Vagina (tissue), 2 donors: ENCODE results near the gene RCOR1. TPM values are rescaled to one million over a fixed set of nuclear protein-coding genes. Genes with fewer than 3 reads are reported as not detected.
A peak's percentile ranks its signal among the peaks of the same experiment; 100 is the strongest.

Experiments used
- DNase-seq, 2 donors: peaks; one replicate each; pipeline ENCODE4 v3.0.0-alpha.2; 2017; ENCODE audit errors: extremely low spot score in 2 of 2
- H3K27ac ChIP-seq: fragments of 200-600 bp; sonication (generic); one replicate; pipeline ENCODE4 v1.5.1; 2019
- H3K27me3 ChIP-seq: fragments of 200-600 bp; sonication (generic); one replicate; pipeline ENCODE4 v1.5.1; 2019
- H3K36me3 ChIP-seq, 2 donors: fragments of 200-600 bp; sonication (generic); one replicate each; pipeline ENCODE4 v1.5.1; 2017 to 2019
- H3K4me1 ChIP-seq: fragments of 200-600 bp; sonication (generic); one replicate; pipeline ENCODE4 v1.5.1; 2019
- H3K4me3 ChIP-seq, 2 donors: fragments of 200-600 bp; sonication (generic); 1 replicate in 1 of 2; 2 replicates in 1 of 2; pipeline ENCODE4 v1.5.1; 2016 to 2019
- H3K9me3 ChIP-seq: fragments of 200-600 bp; sonication (generic); one replicate; pipeline ENCODE4 v1.5.1; 2019
- POLR2A ChIP-seq, 2 donors: fragments of 450-650 bp; IDR thresholded peaks; one replicate each; pipeline ENCODE4 v1.6.1; 2017; ENCODE audit warnings: antibody characterized with exemption in 2 of 2, mild to moderate bottlenecking in 2 of 2, moderate library complexity in 2 of 2
- POLR2AphosphoS5 ChIP-seq, 2 donors: sonication (generic); formaldehyde crosslinking; IDR thresholded peaks; one replicate each; pipeline ENCODE4 v1.9.0; 2017; ENCODE audit warnings: antibody characterized with exemption in 2 of 2, mild to moderate bottlenecking in 2 of 2, low read depth in 1 of 2; ENCODE audit not compliant: insufficient read depth in 1 of 2
- intact Hi-C: fragments of 100-400 bp; cut with DNase I; formaldehyde crosslinking; loops from one replicate; pipeline ENCODE4 v1.15.1; 2023
- total RNA-seq: library from RNA; depleted of rRNA; stranded (reverse); fragments of >200 nt; gene quantifications from one replicate; pipeline ENCODE4 v1.2.3, GENCODE V29; 2016
- TF ChIP-seq, protein P1 (sequence below), 3 experiments: fragments of 450-650 bp in 2 of 3; fragments of 200-600 bp in 1 of 3; sonication (generic) in 1 of 3; IDR thresholded peaks; one replicate each; pipeline ENCODE4 v1.5.1; 2017 to 2019; ENCODE audit warnings: antibody characterized with exemption in 3 of 3, mild to moderate bottlenecking in 2 of 3, moderate library complexity in 2 of 3

Gene RCOR1
- total RNA-seq, 1 donor from 2014 or later = 24.3 TPM

DNA sequence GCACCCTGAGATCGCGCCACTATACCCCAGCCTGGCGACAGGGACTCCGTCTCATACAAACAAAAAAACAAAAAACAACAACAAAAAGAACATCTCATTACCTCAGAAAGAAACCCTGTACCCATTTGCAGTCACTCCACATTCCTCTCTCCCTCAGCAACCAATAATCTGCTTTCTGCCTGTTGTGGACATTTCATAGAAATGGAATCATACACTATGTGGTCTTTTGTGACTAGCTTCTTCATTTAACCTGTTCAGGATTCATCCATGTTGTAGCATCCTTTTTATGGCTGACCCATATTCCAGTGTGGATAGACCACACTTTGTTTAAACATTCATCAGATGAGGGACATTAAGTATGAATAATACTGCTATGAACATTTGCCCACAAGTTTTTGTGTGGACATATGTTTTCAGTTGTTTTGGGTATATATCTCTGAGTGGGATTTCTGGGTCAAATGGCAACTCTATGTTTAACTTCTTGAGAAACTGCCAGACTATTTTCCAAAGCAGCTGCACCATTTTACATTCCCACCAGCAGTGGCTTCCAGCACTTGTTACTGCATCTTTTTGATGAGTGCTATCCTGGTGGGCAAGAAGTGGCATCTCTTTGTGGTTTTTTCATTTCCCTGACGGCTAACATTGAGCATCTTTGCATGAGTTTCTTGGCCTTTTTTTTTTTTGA is 5.9 kb upstream of the RCOR1 start:
- no peaks in the 10 kb centered on the region for H3K36me3 ChIP-seq
- DNase-seq = no peak
- TF ChIP-seq POLR2AphosphoS5 (IDR thresholded peaks at IDR 0.05; ENCODE audit: insufficient read depth in 1 of 2, low read depth in 1 of 2) (no peak), POLR2A (IDR thresholded peaks at IDR 0.05) (no peak)
- TF ChIP-seq, protein P1, sequence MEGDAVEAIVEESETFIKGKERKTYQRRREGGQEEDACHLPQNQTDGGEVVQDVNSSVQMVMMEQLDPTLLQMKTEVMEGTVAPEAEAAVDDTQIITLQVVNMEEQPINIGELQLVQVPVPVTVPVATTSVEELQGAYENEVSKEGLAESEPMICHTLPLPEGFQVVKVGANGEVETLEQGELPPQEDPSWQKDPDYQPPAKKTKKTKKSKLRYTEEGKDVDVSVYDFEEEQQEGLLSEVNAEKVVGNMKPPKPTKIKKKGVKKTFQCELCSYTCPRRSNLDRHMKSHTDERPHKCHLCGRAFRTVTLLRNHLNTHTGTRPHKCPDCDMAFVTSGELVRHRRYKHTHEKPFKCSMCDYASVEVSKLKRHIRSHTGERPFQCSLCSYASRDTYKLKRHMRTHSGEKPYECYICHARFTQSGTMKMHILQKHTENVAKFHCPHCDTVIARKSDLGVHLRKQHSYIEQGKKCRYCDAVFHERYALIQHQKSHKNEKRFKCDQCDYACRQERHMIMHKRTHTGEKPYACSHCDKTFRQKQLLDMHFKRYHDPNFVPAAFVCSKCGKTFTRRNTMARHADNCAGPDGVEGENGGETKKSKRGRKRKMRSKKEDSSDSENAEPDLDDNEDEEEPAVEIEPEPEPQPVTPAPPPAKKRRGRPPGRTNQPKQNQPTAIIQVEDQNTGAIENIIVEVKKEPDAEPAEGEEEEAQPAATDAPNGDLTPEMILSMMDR (IDR thresholded peaks at IDR 0.05) = no peak
- no peak overlapping the region for H3K27ac ChIP-seq
- no peak overlapping the region for H3K4me3 ChIP-seq
- H3K4me1 ChIP-seq = peaks cover 9% of the 10 kb centered on the region
- H3K27me3 ChIP-seq = no peaks in the 10 kb centered on the region
- no peaks in the 10 kb centered on the region for H3K9me3 ChIP-seq
- intact Hi-C loops = no loop called here

DNA sequence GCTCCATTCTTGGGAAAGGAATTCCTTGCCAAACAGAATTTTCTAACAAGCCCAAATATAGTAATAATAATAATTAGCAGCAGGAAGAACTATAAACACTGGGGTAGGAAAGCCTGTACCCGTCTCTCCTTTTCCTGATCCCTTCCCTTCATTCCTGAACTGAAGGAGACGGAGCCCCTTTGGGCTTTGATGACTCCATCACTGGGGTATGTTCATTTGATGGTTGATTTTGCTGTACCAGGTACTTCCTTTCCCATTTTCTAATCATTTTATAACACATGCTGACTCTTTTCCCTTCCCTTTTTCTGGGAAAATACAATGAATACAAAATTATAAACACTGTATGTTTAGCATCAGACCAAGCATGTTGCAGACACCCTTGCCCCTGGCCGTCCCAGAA is 3.6 kb upstream of the RCOR1 start:
- no peak for DNase-seq
- intact Hi-C loops = no loop called here
- Histone ChIP-seq H3K9me3 (no peaks in the 10 kb centered on the region), H3K4me3 (no peak overlapping the region), H3K4me1 (peaks cover 10% of the 10 kb centered on the region), H3K27me3 (no peaks in the 10 kb centered on the region), H3K36me3 (no peaks in the 10 kb centered on the region), H3K27ac (no peak overlapping the region)
- TF ChIP-seq POLR2AphosphoS5 (IDR thresholded peaks at IDR 0.05; ENCODE audit: insufficient read depth in 1 of 2, low read depth in 1 of 2) (no peak), POLR2A (IDR thresholded peaks at IDR 0.05) (no peak)
- TF ChIP-seq, protein P1 (IDR thresholded peaks at IDR 0.05) = no peak

DNA sequence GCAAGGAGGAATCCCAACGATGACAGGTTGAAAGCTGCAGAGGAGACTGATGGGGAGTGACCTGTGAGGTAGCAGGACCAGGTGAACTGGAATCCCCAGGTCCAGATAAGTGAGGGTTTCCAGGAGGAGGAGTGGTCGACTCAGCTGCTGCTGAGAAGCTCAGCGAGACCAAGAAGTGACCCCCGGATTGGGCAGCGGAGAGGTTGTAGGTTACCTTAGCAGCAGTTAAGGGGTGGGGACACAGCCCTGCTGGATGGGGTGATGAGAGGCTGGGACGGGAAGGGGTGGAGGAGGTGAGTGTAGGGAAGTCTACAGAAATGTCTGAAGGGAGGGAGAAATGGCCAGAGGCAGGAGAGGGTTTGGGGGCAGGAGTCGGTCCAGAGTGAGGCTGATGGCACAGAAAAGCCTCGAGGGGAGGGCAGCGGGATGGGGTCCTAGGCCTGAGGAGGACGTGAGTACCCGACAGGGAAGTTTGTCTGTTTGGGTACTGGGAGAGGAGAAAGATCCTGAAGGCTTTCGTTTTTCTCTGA is 2.6 kb upstream of the RCOR1 start:
- Histone ChIP-seq H3K36me3 (no peaks in the 10 kb centered on the region), H3K27ac (peak overlapping the region; percentile 98), H3K27me3 (no peaks in the 10 kb centered on the region), H3K9me3 (no peaks in the 10 kb centered on the region), H3K4me1 (peaks cover 20% of the 10 kb centered on the region), H3K4me3 (no peak overlapping the region)
- no peak for TF ChIP-seq POLR2AphosphoS5 (IDR thresholded peaks at IDR 0.05; ENCODE audit: insufficient read depth in 1 of 2, low read depth in 1 of 2)
- TF ChIP-seq, protein P1 (IDR thresholded peaks at IDR 0.05) = no peak
- no peak for TF ChIP-seq POLR2A (IDR thresholded peaks at IDR 0.05)
- intact Hi-C loops = loop anchor here (5.0 kb wide), 1 partner anchor 628 kb away; the partner anchor contains the start of gene DYNC1H1
- DNase-seq = no peak

DNA sequence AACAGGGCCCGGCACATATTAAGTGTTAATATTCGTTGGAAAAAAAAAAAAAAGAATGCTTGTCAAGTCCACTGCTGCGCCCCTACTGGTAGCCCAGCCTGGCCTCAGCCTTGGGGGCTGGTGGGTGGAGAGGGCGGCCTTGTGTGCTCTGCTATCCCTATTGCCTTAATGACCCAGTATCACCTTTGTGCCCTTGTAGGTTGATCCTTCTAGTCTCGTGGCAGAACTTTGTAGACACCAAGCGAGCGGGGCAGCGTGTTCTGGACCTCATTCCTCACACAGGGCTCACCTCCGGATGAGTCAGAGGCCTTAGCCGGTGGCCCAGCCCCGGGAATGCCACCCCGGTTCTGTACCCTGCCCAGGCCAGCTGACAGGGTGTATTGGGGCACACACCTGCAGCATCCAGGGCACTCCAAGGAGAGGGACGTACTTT is 1.8 kb upstream of the RCOR1 start:
- Histone ChIP-seq H3K36me3 (no peaks in the 10 kb centered on the region), H3K4me1 (peaks cover 28% of the 10 kb centered on the region), H3K27me3 (no peaks in the 10 kb centered on the region), H3K9me3 (no peaks in the 10 kb centered on the region), H3K27ac (peak overlapping the region; percentile 98), H3K4me3 (peak overlapping the region; percentile 72 to 95)
- peak in 1 of 2 donors; percentile 90 for DNase-seq
- no peak for TF ChIP-seq POLR2AphosphoS5 (IDR thresholded peaks at IDR 0.05; ENCODE audit: insufficient read depth in 1 of 2, low read depth in 1 of 2)
- TF ChIP-seq, protein P1 (IDR thresholded peaks at IDR 0.05) = peak in 1 of 3 experiments; percentile 6
- TF ChIP-seq POLR2A (IDR thresholded peaks at IDR 0.05) = no peak
- intact Hi-C loops = loop anchor here (5.0 kb wide), 1 partner anchor 628 kb away; the partner anchor contains the start of gene DYNC1H1
